ENCODE results near the gene EHD4.

The EHD4 gene

DNA sequence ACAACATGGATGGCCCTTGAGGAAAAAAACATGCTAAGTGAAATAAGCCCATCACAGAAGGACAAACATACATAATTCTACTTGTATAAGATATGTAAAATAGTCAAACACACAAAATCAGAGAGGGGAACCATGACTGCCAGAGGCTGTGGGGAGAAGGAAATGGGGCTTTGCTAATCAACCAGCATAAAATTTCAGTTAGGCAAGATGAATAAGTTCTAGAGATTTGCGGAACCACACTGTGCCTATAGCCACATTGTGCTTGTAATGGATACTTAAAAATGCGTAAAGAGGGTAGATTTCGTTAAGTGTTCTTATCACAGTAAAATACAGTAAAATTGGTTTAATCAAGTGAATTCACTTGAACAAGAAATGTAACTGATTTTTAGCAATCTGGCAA lies 44.8 kb downstream of the EHD4 start:
- Histone ChIP-seq H3K27me3 (ENCODE audit: insufficient read depth, low read length, poor library complexity, severe bottlenecking) (no peaks in the 10 kb centered on the region), H3K4me1 (ENCODE audit: insufficient read depth, low read length, poor library complexity, severe bottlenecking) (peaks cover 19% of the 10 kb centered on the region), H3K4me3 (ENCODE audit: low read length, poor library complexity, severe bottlenecking) (no peak overlapping the region), H2AFZ (ENCODE audit: low read length) (no peak overlapping the region), H3K79me2 (ENCODE audit: insufficient read depth, low read length) (no peaks in the 10 kb centered on the region), H3K4me2 (ENCODE audit: low read depth, low read length, poor library complexity, severe bottlenecking) (no peak overlapping the region), H3F3A (ENCODE audit: low read depth) (no peaks in the 10 kb centered on the region; the same call in 1 of the 2 replicates), H4K20me1 (ENCODE audit: insufficient read depth, low read length, poor library complexity, severe bottlenecking) (no peaks in the 10 kb centered on the region), H3K9me2 (replicated peaks; ENCODE audit: low read depth, low read length) (no peaks in the 10 kb centered on the region), H3K36me3 (ENCODE audit: insufficient read depth, low read length) (no peaks in the 10 kb centered on the region), H3K9ac (ENCODE audit: low read depth, low read length, poor library complexity, severe bottlenecking) (no peak overlapping the region), H3K9me3 (ENCODE audit: insufficient read depth, low read depth, low read length) (no peaks in the 10 kb centered on the region)
- TF ChIP-seq CTCF (conservative IDR thresholded peaks at IDR 0.05; ENCODE audit: low read length) (no peak), EZH2phosphoT487 (IDR thresholded peaks at IDR 0.05; ENCODE audit: borderline replicate concordance) (no peak)

GRCh38 chr15:41926185-41927056 lies 45.9 kb downstream of the EHD4 start:
- Histone ChIP-seq H4K20me1 (ENCODE audit: insufficient read depth, low read length, poor library complexity, severe bottlenecking) (no peaks in the 10 kb centered on the region), H3K36me3 (ENCODE audit: insufficient read depth, low read length) (no peaks in the 10 kb centered on the region), H3K4me1 (ENCODE audit: insufficient read depth, low read length, poor library complexity, severe bottlenecking) (peaks cover 19% of the 10 kb centered on the region), H3K9me3 (ENCODE audit: insufficient read depth, low read depth, low read length) (no peaks in the 10 kb centered on the region), H3K27me3 (ENCODE audit: insufficient read depth, low read length, poor library complexity, severe bottlenecking) (no peaks in the 10 kb centered on the region), H3K79me2 (ENCODE audit: insufficient read depth, low read length) (no peaks in the 10 kb centered on the region), H2AFZ (ENCODE audit: low read length) (peak overlapping the region; percentile 1; the same call in 1 of the 2 replicates), H3K9me2 (replicated peaks; ENCODE audit: low read depth, low read length) (no peaks in the 10 kb centered on the region), H3F3A (ENCODE audit: low read depth) (no peaks in the 10 kb centered on the region; the same call in 1 of the 2 replicates), H3K9ac (ENCODE audit: low read depth, low read length, poor library complexity, severe bottlenecking) (no peak overlapping the region), H3K4me2 (ENCODE audit: low read depth, low read length, poor library complexity, severe bottlenecking) (no peak overlapping the region), H3K4me3 (ENCODE audit: low read length, poor library complexity, severe bottlenecking) (no peak overlapping the region)
- TF ChIP-seq EZH2phosphoT487 (IDR thresholded peaks at IDR 0.05; ENCODE audit: borderline replicate concordance) = no peak
- TF ChIP-seq CTCF (conservative IDR thresholded peaks at IDR 0.05; ENCODE audit: low read length) = no peak

DNA sequence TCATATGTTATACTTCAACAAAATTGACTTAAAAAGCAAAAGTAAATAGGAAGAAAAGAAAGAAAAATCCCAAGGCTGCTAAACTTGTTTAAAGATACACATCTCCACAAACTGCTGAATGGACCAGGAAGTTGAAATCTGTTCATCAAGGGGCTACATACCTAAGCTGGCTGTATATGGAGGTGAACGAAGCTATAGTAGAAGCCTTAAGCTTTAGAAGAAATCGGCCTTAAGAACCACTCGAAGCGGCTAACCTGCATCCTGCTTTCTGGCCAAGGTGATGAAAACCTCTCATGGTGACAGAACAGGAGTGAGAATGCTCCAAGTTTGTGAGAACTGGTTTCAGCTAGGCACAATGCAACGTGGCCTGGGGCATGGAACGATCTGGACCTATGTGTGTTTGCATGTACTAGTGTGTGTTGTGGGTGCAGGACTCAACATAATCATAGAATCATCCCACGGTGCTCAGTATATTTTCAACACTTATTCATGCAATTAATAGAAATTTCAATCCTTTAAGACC lies 47.2 kb downstream of the EHD4 start:
- Histone ChIP-seq H3K36me3 (ENCODE audit: insufficient read depth, low read length) (no peaks in the 10 kb centered on the region), H3K4me1 (ENCODE audit: insufficient read depth, low read length, poor library complexity, severe bottlenecking) (peaks cover 19% of the 10 kb centered on the region), H3K9me3 (ENCODE audit: insufficient read depth, low read depth, low read length) (no peaks in the 10 kb centered on the region), H3K9me2 (replicated peaks; ENCODE audit: low read depth, low read length) (no peaks in the 10 kb centered on the region), H3K79me2 (ENCODE audit: insufficient read depth, low read length) (no peaks in the 10 kb centered on the region), H3K9ac (ENCODE audit: low read depth, low read length, poor library complexity, severe bottlenecking) (no peak overlapping the region), H3K4me2 (ENCODE audit: low read depth, low read length, poor library complexity, severe bottlenecking) (no peak overlapping the region), H3K4me3 (ENCODE audit: low read length, poor library complexity, severe bottlenecking) (no peak overlapping the region), H4K20me1 (ENCODE audit: insufficient read depth, low read length, poor library complexity, severe bottlenecking) (no peaks in the 10 kb centered on the region), H2AFZ (ENCODE audit: low read length) (no peak overlapping the region), H3F3A (ENCODE audit: low read depth) (no peaks in the 10 kb centered on the region; the same call in 1 of the 2 replicates), H3K27me3 (ENCODE audit: insufficient read depth, low read length, poor library complexity, severe bottlenecking) (no peaks in the 10 kb centered on the region)
- TF ChIP-seq CTCF (conservative IDR thresholded peaks at IDR 0.05; ENCODE audit: low read length) (no peak), EZH2phosphoT487 (IDR thresholded peaks at IDR 0.05; ENCODE audit: borderline replicate concordance) (no peak)

Data from Loucy (cell line).